Loucy (cell line): ENCODE results near the gene MYH15.
A peak's percentile ranks its signal among the peaks of the same experiment; 100 is the strongest.

Experiments used
- H2AFZ ChIP-seq: fragments of 200-600 bp; sonication (generic); 2 replicates; pipeline ENCODE4 v1.6.0; 2016; ENCODE audit warnings: antibody characterized with exemption, mild to moderate bottlenecking, low read length, moderate library complexity
- H3F3A ChIP-seq: fragments of 200-600 bp; 2 replicates; pipeline ENCODE4 v1.6.0; 2016; ENCODE audit warnings: antibody characterized with exemption, low read depth, mild to moderate bottlenecking
- H3K27me3 ChIP-seq: fragments of 200-600 bp; sonication (generic); 2 replicates; pipeline ENCODE4 v1.6.1; 2014; ENCODE audit warnings: low read length, mild to moderate bottlenecking; ENCODE audit not compliant: insufficient read depth, poor library complexity, severe bottlenecking
- H3K36me3 ChIP-seq: fragments of 200-600 bp; sonication (generic); 2 replicates; pipeline ENCODE4 v1.6.1; 2016; ENCODE audit warnings: low read length; ENCODE audit not compliant: insufficient read depth
- H3K4me1 ChIP-seq: fragments of 200-600 bp; sonication (generic); 2 replicates; pipeline ENCODE4 v1.5.1; 2014; ENCODE audit warnings: low read length, mild to moderate bottlenecking; ENCODE audit not compliant: insufficient read depth, poor library complexity, severe bottlenecking
- H3K4me2 ChIP-seq: fragments of 200-600 bp; sonication (generic); 2 replicates; pipeline ENCODE4 v1.6.0; 2014; ENCODE audit warnings: antibody characterized with exemption, low read length, low read depth, mild to moderate bottlenecking; ENCODE audit not compliant: poor library complexity, severe bottlenecking
- H3K4me3 ChIP-seq: fragments of 200-600 bp; sonication (generic); 2 replicates; pipeline ENCODE4 v1.5.1; 2014; ENCODE audit warnings: low read length, mild to moderate bottlenecking, mixed read lengths; ENCODE audit not compliant: poor library complexity, severe bottlenecking
- H3K79me2 ChIP-seq: fragments of 200-600 bp; sonication (generic); 2 replicates; pipeline ENCODE4 v1.6.1; 2014; ENCODE audit warnings: low read length; ENCODE audit not compliant: insufficient read depth
- H3K9ac ChIP-seq: fragments of 200-600 bp; sonication (generic); 2 replicates; pipeline ENCODE4 v1.6.0; 2014; ENCODE audit warnings: mild to moderate bottlenecking, low read depth, low read length, moderate library complexity; ENCODE audit not compliant: poor library complexity, severe bottlenecking
- H3K9me2 ChIP-seq: fragments of 200-600 bp; sonication (generic); replicated peaks from 2 replicates; pipeline ENCODE4 v1.6.1; 2016; ENCODE audit warnings: low read depth, low read length, mixed read lengths
- H3K9me3 ChIP-seq: fragments of 200-600 bp; sonication (generic); 2 replicates; pipeline ENCODE4 v1.6.1; 2014; ENCODE audit warnings: mild to moderate bottlenecking, antibody characterized with exemption, low read length, low read depth; ENCODE audit not compliant: insufficient read depth
- H4K20me1 ChIP-seq: fragments of 200-600 bp; sonication (generic); 2 replicates; pipeline ENCODE4 v1.6.0; 2014; ENCODE audit warnings: antibody characterized with exemption, low read length, mild to moderate bottlenecking; ENCODE audit not compliant: insufficient read depth, poor library complexity, severe bottlenecking
- EZH2phosphoT487 ChIP-seq: fragments of 200-600 bp; IDR thresholded peaks from 2 replicates; pipeline ENCODE4 v1.6.1; 2018; ENCODE audit warnings: antibody characterized with exemption, mild to moderate bottlenecking, moderate library complexity, borderline replicate concordance
- TF ChIP-seq, protein P1 (sequence below): fragments of 200-600 bp; sonication (generic); conservative IDR thresholded peaks from 2 replicates; pipeline ENCODE4 v1.5.1; 2014; ENCODE audit warnings: mild to moderate bottlenecking, antibody characterized with exemption, low read length

MYH15 gene

DNA sequence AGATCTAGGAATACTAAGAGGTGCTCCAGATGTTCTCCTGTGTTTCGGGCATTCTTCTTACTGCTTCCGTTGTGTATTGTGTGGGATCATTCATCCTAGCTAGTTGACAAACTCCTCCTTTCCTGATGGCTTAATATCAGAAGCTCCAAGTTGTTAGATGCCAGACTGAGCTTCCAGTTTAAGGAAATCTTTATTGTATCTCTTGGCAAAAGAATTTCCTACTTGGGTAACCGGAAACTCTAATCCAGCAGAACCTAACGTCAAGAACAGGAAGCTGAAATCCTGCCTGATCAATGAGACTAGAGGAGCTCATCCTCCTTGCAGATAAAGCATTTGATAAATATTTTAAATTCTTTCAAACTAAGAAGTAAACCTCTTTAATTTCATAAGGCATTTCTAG is 27.7 kb upstream of the MYH15 start:
- H3K4me1 ChIP-seq, result peaks cover 14% of the 10 kb centered on the region
- H3F3A ChIP-seq, result no peaks in the 10 kb centered on the region
- H3K9me3 ChIP-seq, result no peaks in the 10 kb centered on the region
- TF ChIP-seq EZH2phosphoT487, result no peak
- TF ChIP-seq, protein P1, sequence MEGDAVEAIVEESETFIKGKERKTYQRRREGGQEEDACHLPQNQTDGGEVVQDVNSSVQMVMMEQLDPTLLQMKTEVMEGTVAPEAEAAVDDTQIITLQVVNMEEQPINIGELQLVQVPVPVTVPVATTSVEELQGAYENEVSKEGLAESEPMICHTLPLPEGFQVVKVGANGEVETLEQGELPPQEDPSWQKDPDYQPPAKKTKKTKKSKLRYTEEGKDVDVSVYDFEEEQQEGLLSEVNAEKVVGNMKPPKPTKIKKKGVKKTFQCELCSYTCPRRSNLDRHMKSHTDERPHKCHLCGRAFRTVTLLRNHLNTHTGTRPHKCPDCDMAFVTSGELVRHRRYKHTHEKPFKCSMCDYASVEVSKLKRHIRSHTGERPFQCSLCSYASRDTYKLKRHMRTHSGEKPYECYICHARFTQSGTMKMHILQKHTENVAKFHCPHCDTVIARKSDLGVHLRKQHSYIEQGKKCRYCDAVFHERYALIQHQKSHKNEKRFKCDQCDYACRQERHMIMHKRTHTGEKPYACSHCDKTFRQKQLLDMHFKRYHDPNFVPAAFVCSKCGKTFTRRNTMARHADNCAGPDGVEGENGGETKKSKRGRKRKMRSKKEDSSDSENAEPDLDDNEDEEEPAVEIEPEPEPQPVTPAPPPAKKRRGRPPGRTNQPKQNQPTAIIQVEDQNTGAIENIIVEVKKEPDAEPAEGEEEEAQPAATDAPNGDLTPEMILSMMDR, result no peak
- H2AFZ ChIP-seq, result no peak overlapping the region
- no peak overlapping the region for H3K9ac ChIP-seq
- no peak overlapping the region for H3K4me3 ChIP-seq
- no peaks in the 10 kb centered on the region for H3K79me2 ChIP-seq
- no peaks in the 10 kb centered on the region for H4K20me1 ChIP-seq
- peak overlapping the region; percentile 42 for H3K4me2 ChIP-seq
- no peaks in the 10 kb centered on the region for H3K27me3 ChIP-seq
- peaks cover 1% of the 10 kb centered on the region; the same call in 1 of the 2 replicates for H3K36me3 ChIP-seq
- no peaks in the 10 kb centered on the region for H3K9me2 ChIP-seq

DNA sequence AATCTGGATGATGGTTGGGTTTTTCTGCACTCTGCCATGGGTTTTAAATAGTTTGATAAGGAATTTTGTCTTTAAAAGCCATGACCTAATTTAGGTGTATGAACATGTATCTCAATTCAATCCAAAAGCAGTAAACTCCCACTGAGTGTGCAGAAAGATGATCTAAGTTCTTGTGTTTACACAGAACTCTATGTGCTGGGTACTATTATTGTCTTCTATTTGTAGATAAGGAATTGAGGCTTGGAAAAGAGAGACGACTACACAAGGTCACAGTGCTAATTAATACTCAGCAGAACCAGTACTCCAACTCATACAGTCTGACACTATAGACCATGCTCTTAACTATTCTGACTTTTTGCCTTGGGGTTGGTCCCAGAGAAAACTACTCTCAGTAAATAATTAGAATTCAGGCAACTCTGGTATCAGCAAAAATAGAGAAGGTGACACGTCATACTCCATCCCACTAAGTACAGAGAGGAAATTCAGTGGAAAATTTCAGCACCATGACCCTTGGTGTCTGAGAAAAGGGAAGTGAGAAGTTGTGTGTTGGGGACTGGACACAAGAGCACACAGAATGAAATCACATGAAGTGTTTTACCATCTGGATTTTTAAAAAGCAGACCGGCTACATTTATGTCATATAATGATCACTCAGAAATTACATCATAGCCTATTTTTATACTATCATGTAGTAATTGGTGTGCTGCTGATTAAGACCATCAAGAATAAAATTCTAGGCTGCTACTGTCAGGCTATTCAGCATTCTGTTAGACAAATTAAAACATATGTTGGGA is 18.3 kb upstream of the MYH15 start:
- no peak overlapping the region for H3K4me2 ChIP-seq
- TF ChIP-seq, protein P1, result no peak
- TF ChIP-seq EZH2phosphoT487, result no peak
- H3F3A ChIP-seq, result no peaks in the 10 kb centered on the region
- H3K9ac ChIP-seq, result no peak overlapping the region
- no peaks in the 10 kb centered on the region for H3K9me3 ChIP-seq
- no peak overlapping the region for H2AFZ ChIP-seq
- H3K4me3 ChIP-seq, result no peak overlapping the region
- H3K36me3 ChIP-seq, result no peaks in the 10 kb centered on the region
- no peaks in the 10 kb centered on the region for H3K9me2 ChIP-seq
- no peaks in the 10 kb centered on the region for H3K79me2 ChIP-seq
- H3K4me1 ChIP-seq, result no peaks in the 10 kb centered on the region
- H3K27me3 ChIP-seq, result no peaks in the 10 kb centered on the region
- H4K20me1 ChIP-seq, result no peaks in the 10 kb centered on the region

DNA sequence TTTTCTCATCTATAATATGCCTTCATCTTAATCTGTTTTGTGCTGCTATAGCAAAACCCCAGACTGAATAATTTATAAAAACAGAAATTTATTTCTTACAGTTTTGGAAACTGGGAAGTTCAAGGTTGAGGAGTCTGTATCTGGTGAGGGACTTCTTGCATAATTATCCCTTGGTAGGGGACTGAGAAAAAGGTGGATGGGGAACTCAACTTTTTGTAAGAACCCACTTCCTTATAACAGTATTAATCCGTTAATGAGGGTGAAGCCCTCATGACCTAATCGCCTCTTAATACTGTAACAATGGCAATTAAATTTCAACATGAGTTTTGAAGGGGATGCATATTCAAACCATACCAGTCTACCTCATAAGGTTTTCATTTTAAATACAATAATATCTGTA is 17.4 kb upstream of the MYH15 start:
- H3K4me1 ChIP-seq, result no peaks in the 10 kb centered on the region
- TF ChIP-seq, protein P1, result no peak
- TF ChIP-seq EZH2phosphoT487, result no peak
- no peak overlapping the region for H3K4me3 ChIP-seq
- H3K9me3 ChIP-seq, result no peaks in the 10 kb centered on the region
- no peaks in the 10 kb centered on the region for H3K27me3 ChIP-seq
- H2AFZ ChIP-seq, result no peak overlapping the region
- H3F3A ChIP-seq, result no peaks in the 10 kb centered on the region
- no peaks in the 10 kb centered on the region for H3K9me2 ChIP-seq
- no peak overlapping the region for H3K9ac ChIP-seq
- no peaks in the 10 kb centered on the region for H3K36me3 ChIP-seq
- H3K79me2 ChIP-seq, result no peaks in the 10 kb centered on the region
- no peak overlapping the region for H3K4me2 ChIP-seq
- H4K20me1 ChIP-seq, result no peaks in the 10 kb centered on the region
